Measurements from ENCODE around the gene RPL6.

Gene RPL6

GRCh38 chr12:112375105-112375504 is 34.3 kb downstream of the RPL6 start:
- no peak for TF ChIP-seq CTCF (IDR thresholded peaks at IDR 0.05; ENCODE audit: insufficient read depth, low read length, poor library complexity, severe bottlenecking)
- DNase-seq (ENCODE audit: extremely low read depth, insufficient read length) = no peak

GRCh38 chr12:112374166-112374740 is 35.2 kb downstream of the RPL6 start:
- Histone ChIP-seq H3K4me3 (replicated peaks; ENCODE audit: low read depth, low read length) (no peak overlapping the region), H3K27me3 (replicated peaks; ENCODE audit: control insufficient read depth, insufficient read depth, low read length) (no peaks in the 10 kb centered on the region), H3K36me3 (ENCODE audit: control insufficient read depth, insufficient read depth, low read length) (no peaks in the 10 kb centered on the region)
- no peak for DNase-seq (ENCODE audit: extremely low read depth, insufficient read length)
- no peak for TF ChIP-seq CTCF (IDR thresholded peaks at IDR 0.05; ENCODE audit: insufficient read depth, low read length, poor library complexity, severe bottlenecking)

More at GRCh38 chr12:112375105-112375504, 34.3 kb downstream of the RPL6 start:
- H3K36me3 ChIP-seq (ENCODE audit: control insufficient read depth, insufficient read depth, low read length) = no peaks in the 10 kb centered on the region
- no peaks in the 10 kb centered on the region for H3K27me3 ChIP-seq (replicated peaks; ENCODE audit: control insufficient read depth, insufficient read depth, low read length)
- H3K4me3 ChIP-seq (replicated peaks; ENCODE audit: low read depth, low read length) = no peak overlapping the region

- DNase-seq (ENCODE audit: extremely low read depth, insufficient read length) = no peak
- Histone ChIP-seq H3K27me3 (replicated peaks; ENCODE audit: control insufficient read depth, insufficient read depth, low read length) (no peaks in the 10 kb centered on the region), H3K36me3 (ENCODE audit: control insufficient read depth, insufficient read depth, low read length) (no peaks in the 10 kb centered on the region), H3K4me3 (replicated peaks; ENCODE audit: low read depth, low read length) (no peak overlapping the region)
- TF ChIP-seq CTCF (IDR thresholded peaks at IDR 0.05; ENCODE audit: insufficient read depth, low read length, poor library complexity, severe bottlenecking) = no peak
These were observed 38.4 kb downstream of the RPL6 start for GRCh38 chr12:112370868-112371510.

DNA sequence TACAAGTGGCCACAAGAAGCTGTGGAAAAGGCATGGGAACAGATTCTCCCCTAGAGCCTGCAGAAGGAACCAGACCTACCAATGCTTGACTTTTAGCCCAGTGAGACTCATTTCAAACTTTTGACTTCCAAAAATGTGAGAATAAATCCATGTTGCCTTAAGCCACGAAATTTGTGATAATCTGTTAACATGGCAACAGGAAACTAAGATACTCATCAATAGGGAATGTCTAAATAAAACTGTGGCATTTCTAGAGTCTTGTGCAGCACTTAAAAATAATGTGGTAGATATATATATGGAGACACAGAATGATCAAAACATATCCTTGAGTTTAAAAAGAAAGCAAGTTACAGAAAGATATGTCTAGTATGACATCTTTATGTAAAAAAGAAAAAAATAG is 39.2 kb downstream of the RPL6 start:
- Histone ChIP-seq H3K27me3 (replicated peaks; ENCODE audit: control insufficient read depth, insufficient read depth, low read length) (no peaks in the 10 kb centered on the region), H3K36me3 (ENCODE audit: control insufficient read depth, insufficient read depth, low read length) (no peaks in the 10 kb centered on the region), H3K4me3 (replicated peaks; ENCODE audit: low read depth, low read length) (no peak overlapping the region)
- DNase-seq (ENCODE audit: extremely low read depth, insufficient read length) = no peak
- no peak for TF ChIP-seq CTCF (IDR thresholded peaks at IDR 0.05; ENCODE audit: insufficient read depth, low read length, poor library complexity, severe bottlenecking)

- no peak for TF ChIP-seq CTCF (IDR thresholded peaks at IDR 0.05; ENCODE audit: insufficient read depth, low read length, poor library complexity, severe bottlenecking)
- DNase-seq (ENCODE audit: extremely low read depth, insufficient read length) = no peak
- Histone ChIP-seq H3K27me3 (replicated peaks; ENCODE audit: control insufficient read depth, insufficient read depth, low read length) (no peaks in the 10 kb centered on the region), H3K4me3 (replicated peaks; ENCODE audit: low read depth, low read length) (no peak overlapping the region), H3K36me3 (ENCODE audit: control insufficient read depth, insufficient read depth, low read length) (no peaks in the 10 kb centered on the region)
These were observed 40.5 kb downstream of the RPL6 start for GRCh38 chr12:112368856-112369255.
